ENCODE data around the gene RPUSD1.

DNA sequence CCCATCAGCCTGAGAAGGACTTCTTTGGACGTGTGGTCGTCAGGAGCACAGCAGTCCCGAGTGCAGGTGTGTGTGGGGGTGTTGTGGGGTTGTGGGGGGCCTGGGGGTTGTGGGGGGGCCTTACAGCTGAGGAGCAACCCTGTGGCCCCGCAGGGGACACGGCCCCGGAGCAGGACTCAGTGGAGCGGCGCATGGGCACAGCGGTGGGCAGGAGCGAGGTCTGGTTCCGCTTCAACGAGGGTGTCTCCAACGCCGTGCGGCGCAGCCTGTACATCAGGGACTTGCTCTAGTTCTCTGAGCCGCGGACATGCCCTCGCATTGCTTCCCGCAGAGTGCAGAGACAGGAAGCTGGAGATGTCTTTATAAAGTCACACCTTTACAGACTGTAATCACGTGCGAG is 9.5 kb upstream of the RPUSD1 start:
- TF ChIP-seq, protein P1, sequence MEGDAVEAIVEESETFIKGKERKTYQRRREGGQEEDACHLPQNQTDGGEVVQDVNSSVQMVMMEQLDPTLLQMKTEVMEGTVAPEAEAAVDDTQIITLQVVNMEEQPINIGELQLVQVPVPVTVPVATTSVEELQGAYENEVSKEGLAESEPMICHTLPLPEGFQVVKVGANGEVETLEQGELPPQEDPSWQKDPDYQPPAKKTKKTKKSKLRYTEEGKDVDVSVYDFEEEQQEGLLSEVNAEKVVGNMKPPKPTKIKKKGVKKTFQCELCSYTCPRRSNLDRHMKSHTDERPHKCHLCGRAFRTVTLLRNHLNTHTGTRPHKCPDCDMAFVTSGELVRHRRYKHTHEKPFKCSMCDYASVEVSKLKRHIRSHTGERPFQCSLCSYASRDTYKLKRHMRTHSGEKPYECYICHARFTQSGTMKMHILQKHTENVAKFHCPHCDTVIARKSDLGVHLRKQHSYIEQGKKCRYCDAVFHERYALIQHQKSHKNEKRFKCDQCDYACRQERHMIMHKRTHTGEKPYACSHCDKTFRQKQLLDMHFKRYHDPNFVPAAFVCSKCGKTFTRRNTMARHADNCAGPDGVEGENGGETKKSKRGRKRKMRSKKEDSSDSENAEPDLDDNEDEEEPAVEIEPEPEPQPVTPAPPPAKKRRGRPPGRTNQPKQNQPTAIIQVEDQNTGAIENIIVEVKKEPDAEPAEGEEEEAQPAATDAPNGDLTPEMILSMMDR (IDR thresholded peaks at IDR 0.05; ENCODE audit: low read depth, low read length): no peak
- TF ChIP-seq POLR2A (IDR thresholded peaks at IDR 0.05; ENCODE audit: extremely low read depth, insufficient read length) (no peak), MYC (IDR thresholded peaks at IDR 0.05; ENCODE audit: low read depth, low read length) (no peak)
